NCI-H82 (cell line): ENCODE measurements around the gene SHROOM3.

Experiments
- DNase-seq: peaks from one replicate; lab custom pipeline; 2025; lab: John Stamatoyannopoulos, UW

Gene SHROOM3

GRCh38 chr4:76494871-76495590 is 60.0 kb downstream of the SHROOM3 start:
- DNase-seq: peak; percentile 4

GRCh38 chr4:76498550-76498949 is 63.5 kb downstream of the SHROOM3 start:
- DNase-seq: no peak

- no peak for DNase-seq
Observed at GRCh38 chr4:76499461-76499860, 64.4 kb downstream of the SHROOM3 start.

GRCh38 chr4:76502886-76503285 is 67.9 kb downstream of the SHROOM3 start:
- no peak for DNase-seq

GRCh38 chr4:76504613-76505465 is 69.8 kb downstream of the SHROOM3 start:
- peak; percentile 64 for DNase-seq

- DNase-seq: no peak
Observed at GRCh38 chr4:76511947-76512346, 76.9 kb downstream of the SHROOM3 start.

GRCh38 chr4:76513482-76513881 is 78.5 kb downstream of the SHROOM3 start:
- DNase-seq: no peak

- no peak for DNase-seq
Observed at GRCh38 chr4:76514087-76514486, 79.1 kb downstream of the SHROOM3 start.

GRCh38 chr4:76515975-76516843 is 81.2 kb downstream of the SHROOM3 start:
- no peak for DNase-seq

- no peak for DNase-seq
Observed at GRCh38 chr4:76518241-76518640, 83.2 kb downstream of the SHROOM3 start.

- no peak for DNase-seq
Observed at GRCh38 chr4:76523593-76523992, 88.6 kb downstream of the SHROOM3 start.

GRCh38 chr4:76525751-76526150 is 90.7 kb downstream of the SHROOM3 start:
- no peak for DNase-seq

- DNase-seq: no peak
Observed at GRCh38 chr4:76526585-76526990, 91.6 kb downstream of the SHROOM3 start.

GRCh38 chr4:76527666-76528065 is 92.6 kb downstream of the SHROOM3 start:
- DNase-seq: no peak

- no peak for DNase-seq
Observed at GRCh38 chr4:76531597-76531996, 96.6 kb downstream of the SHROOM3 start.

- no peak for DNase-seq
Observed at GRCh38 chr4:76532805-76533204, 97.8 kb downstream of the SHROOM3 start.

- DNase-seq: no peak
Observed at GRCh38 chr4:76533314-76533713, 98.3 kb downstream of the SHROOM3 start.

GRCh38 chr4:76535603-76536372 is 100.8 kb downstream of the SHROOM3 start:
- no peak for DNase-seq

GRCh38 chr4:76536373-76536689 is 101.3 kb downstream of the SHROOM3 start:
- DNase-seq: no peak

- DNase-seq: no peak
Observed at GRCh38 chr4:76538296-76538695, 103.3 kb downstream of the SHROOM3 start.

GRCh38 chr4:76539979-76540378 is 105.0 kb downstream of the SHROOM3 start:
- no peak for DNase-seq

- DNase-seq: no peak
Observed at GRCh38 chr4:76540486-76540885, 105.5 kb downstream of the SHROOM3 start.
